Measurements from ENCODE around the gene TMEM145.
A peak's percentile ranks its signal among the peaks of the same experiment; 100 is the strongest.

The TMEM145 gene

GRCh38 chr19:42272989-42273406 lies 40.1 kb upstream of the TMEM145 start:
- DNase-seq (ENCODE audit: low spot score in 2 of 2), result no peak
- H3K27me3 Mint-ChIP-seq, result no peaks in the 10 kb centered on the region
- H3K4me1 Mint-ChIP-seq, result peaks cover 19% of the 10 kb centered on the region
- no peak overlapping the region for H3K4me3 Mint-ChIP-seq
- peaks cover 23% of the 10 kb centered on the region for H3K36me3 Mint-ChIP-seq (ENCODE audit: insufficient read depth)
- no peak overlapping the region for H3K27ac Mint-ChIP-seq (ENCODE audit: low read depth)
- ATAC-seq (replicated peaks; ENCODE audit: extremely low read depth, poor library complexity, severe bottlenecking), result no peak
- H3K9me3 Mint-ChIP-seq, result no peaks in the 10 kb centered on the region

GRCh38 chr19:42273407-42274064 lies 39.6 kb upstream of the TMEM145 start:
- H3K27ac Mint-ChIP-seq (ENCODE audit: low read depth), result peak overlapping the region; percentile 49
- H3K36me3 Mint-ChIP-seq (ENCODE audit: insufficient read depth), result peaks cover 23% of the 10 kb centered on the region

GRCh38 chr19:42274065-42274682 lies 38.9 kb upstream of the TMEM145 start:
- Mint-ChIP-seq H3K27ac (ENCODE audit: low read depth) (peak overlapping the region; percentile 49), H3K9me3 (no peaks in the 10 kb centered on the region), H3K4me1 (peaks cover 29% of the 10 kb centered on the region), H3K36me3 (ENCODE audit: insufficient read depth) (peaks cover 23% of the 10 kb centered on the region), H3K27me3 (no peaks in the 10 kb centered on the region), H3K4me3 (no peak overlapping the region)
- ATAC-seq (replicated peaks; ENCODE audit: extremely low read depth, poor library complexity, severe bottlenecking), result no peak
- no peak for DNase-seq (ENCODE audit: low spot score in 2 of 2)

More at GRCh38 chr19:42273407-42274064, 39.6 kb upstream of the TMEM145 start:
- Mint-ChIP-seq H3K4me1 (peaks cover 25% of the 10 kb centered on the region), H3K9me3 (no peaks in the 10 kb centered on the region), H3K4me3 (no peak overlapping the region), H3K27me3 (no peaks in the 10 kb centered on the region)
- ATAC-seq (replicated peaks; ENCODE audit: extremely low read depth, poor library complexity, severe bottlenecking) (no peak), DNase-seq (ENCODE audit: low spot score in 2 of 2) (no peak)

- DNase-seq (ENCODE audit: low spot score in 2 of 2), result no peak
- ATAC-seq (replicated peaks; ENCODE audit: extremely low read depth, poor library complexity, severe bottlenecking), result no peak
- H3K27me3 Mint-ChIP-seq, result no peaks in the 10 kb centered on the region
- H3K27ac Mint-ChIP-seq (ENCODE audit: low read depth), result no peak overlapping the region
- H3K4me3 Mint-ChIP-seq, result no peak overlapping the region
- H3K9me3 Mint-ChIP-seq, result no peaks in the 10 kb centered on the region
- peaks cover 28% of the 10 kb centered on the region for H3K36me3 Mint-ChIP-seq (ENCODE audit: insufficient read depth)
- peaks cover 35% of the 10 kb centered on the region for H3K4me1 Mint-ChIP-seq
Measured at GRCh38 chr19:42275103-42275502, 38.0 kb upstream of the TMEM145 start.

GRCh38 chr19:42275517-42275916 lies 37.6 kb upstream of the TMEM145 start:
- no peaks in the 10 kb centered on the region for H3K27me3 Mint-ChIP-seq
- H3K4me3 Mint-ChIP-seq, result no peak overlapping the region
- DNase-seq (ENCODE audit: low spot score in 2 of 2), result no peak
- H3K9me3 Mint-ChIP-seq, result no peaks in the 10 kb centered on the region
- no peak for ATAC-seq (replicated peaks; ENCODE audit: extremely low read depth, poor library complexity, severe bottlenecking)
- peaks cover 35% of the 10 kb centered on the region for H3K4me1 Mint-ChIP-seq
- H3K27ac Mint-ChIP-seq (ENCODE audit: low read depth), result no peak overlapping the region
- H3K36me3 Mint-ChIP-seq (ENCODE audit: insufficient read depth), result peaks cover 28% of the 10 kb centered on the region

GRCh38 chr19:42276284-42276683 lies 36.8 kb upstream of the TMEM145 start:
- Mint-ChIP-seq H3K27me3 (no peaks in the 10 kb centered on the region), H3K36me3 (ENCODE audit: insufficient read depth) (peaks cover 23% of the 10 kb centered on the region), H3K4me1 (peaks cover 35% of the 10 kb centered on the region), H3K4me3 (no peak overlapping the region), H3K27ac (ENCODE audit: low read depth) (peak overlapping the region; percentile 2), H3K9me3 (no peaks in the 10 kb centered on the region)
- DNase-seq (ENCODE audit: low spot score in 2 of 2) (no peak), ATAC-seq (replicated peaks; ENCODE audit: extremely low read depth, poor library complexity, severe bottlenecking) (no peak)

GRCh38 chr19:42276821-42277220 lies 36.3 kb upstream of the TMEM145 start:
- H3K36me3 Mint-ChIP-seq (ENCODE audit: insufficient read depth), result peaks cover 22% of the 10 kb centered on the region
- no peak overlapping the region for H3K27ac Mint-ChIP-seq (ENCODE audit: low read depth)
- no peaks in the 10 kb centered on the region for H3K27me3 Mint-ChIP-seq
- H3K4me3 Mint-ChIP-seq, result no peak overlapping the region
- DNase-seq (ENCODE audit: low spot score in 2 of 2) (no peak), ATAC-seq (replicated peaks; ENCODE audit: extremely low read depth, poor library complexity, severe bottlenecking) (no peak)
- H3K4me1 Mint-ChIP-seq, result peaks cover 35% of the 10 kb centered on the region
- no peaks in the 10 kb centered on the region for H3K9me3 Mint-ChIP-seq

GRCh38 chr19:42277821-42278451 lies 35.2 kb upstream of the TMEM145 start:
- DNase-seq (ENCODE audit: low spot score in 2 of 2) (no peak), ATAC-seq (replicated peaks; ENCODE audit: extremely low read depth, poor library complexity, severe bottlenecking) (no peak)
- H3K27me3 Mint-ChIP-seq, result no peaks in the 10 kb centered on the region
- H3K4me1 Mint-ChIP-seq, result peaks cover 41% of the 10 kb centered on the region
- H3K36me3 Mint-ChIP-seq (ENCODE audit: insufficient read depth), result peaks cover 19% of the 10 kb centered on the region
- H3K4me3 Mint-ChIP-seq, result no peak overlapping the region
- H3K27ac Mint-ChIP-seq (ENCODE audit: low read depth), result no peak overlapping the region
- H3K9me3 Mint-ChIP-seq, result no peaks in the 10 kb centered on the region

GRCh38 chr19:42278452-42279154 lies 34.5 kb upstream of the TMEM145 start:
- DNase-seq (ENCODE audit: low spot score in 2 of 2), result no peak
- Mint-ChIP-seq H3K4me1 (peaks cover 41% of the 10 kb centered on the region), H3K27me3 (no peaks in the 10 kb centered on the region), H3K27ac (ENCODE audit: low read depth) (peak overlapping the region; percentile 95), H3K4me3 (no peak overlapping the region), H3K36me3 (ENCODE audit: insufficient read depth) (peaks cover 13% of the 10 kb centered on the region), H3K9me3 (no peaks in the 10 kb centered on the region)
- ATAC-seq (replicated peaks; ENCODE audit: extremely low read depth, poor library complexity, severe bottlenecking), result no peak

- Mint-ChIP-seq H3K9me3 (no peaks in the 10 kb centered on the region), H3K27ac (ENCODE audit: low read depth) (peak overlapping the region; percentile 95), H3K4me1 (peaks cover 41% of the 10 kb centered on the region), H3K36me3 (ENCODE audit: insufficient read depth) (peaks cover 11% of the 10 kb centered on the region), H3K4me3 (no peak overlapping the region), H3K27me3 (no peaks in the 10 kb centered on the region)
- ATAC-seq (replicated peaks; ENCODE audit: extremely low read depth, poor library complexity, severe bottlenecking) (no peak), DNase-seq (ENCODE audit: low spot score in 2 of 2) (no peak)
Measured at GRCh38 chr19:42279155-42279901, 33.8 kb upstream of the TMEM145 start.

GRCh38 chr19:42279902-42280814 lies 33.0 kb upstream of the TMEM145 start:
- DNase-seq (ENCODE audit: low spot score in 2 of 2) (peak; percentile 68 to 74), ATAC-seq (replicated peaks; ENCODE audit: extremely low read depth, poor library complexity, severe bottlenecking) (peak; percentile 8)
- H3K4me3 Mint-ChIP-seq, result no peak overlapping the region
- H3K36me3 Mint-ChIP-seq (ENCODE audit: insufficient read depth), result peaks cover 9% of the 10 kb centered on the region
- peaks cover 40% of the 10 kb centered on the region for H3K4me1 Mint-ChIP-seq
- no peaks in the 10 kb centered on the region for H3K9me3 Mint-ChIP-seq
- H3K27ac Mint-ChIP-seq (ENCODE audit: low read depth), result peak overlapping the region; percentile 95
- no peaks in the 10 kb centered on the region for H3K27me3 Mint-ChIP-seq
